Glutamatergic neuron (in vitro differentiated cells): ENCODE data around the gene SLC26A4. TPM values are rescaled to one million over a fixed set of nuclear protein-coding genes. Genes with fewer than 3 reads are reported as not detected.

Experiments used
- DNase-seq: peaks from one replicate; pipeline ENCODE4 v3.0.0; 2022
- H3K27ac Mint-ChIP-seq: one replicate; pipeline ENCODE4 v1.8.0; 2020; ENCODE audit warnings: mild to moderate bottlenecking, mixed read lengths, inconsistent platforms; ENCODE audit not compliant: unreplicated experiment
- H3K27me3 Mint-ChIP-seq: one replicate; pipeline ENCODE4 v1.8.0; 2020; ENCODE audit warnings: mild to moderate bottlenecking, moderate library complexity, mixed read lengths, inconsistent platforms; ENCODE audit not compliant: unreplicated experiment
- H3K36me3 Mint-ChIP-seq: one replicate; pipeline ENCODE4 v1.8.0; 2020; ENCODE audit warnings: mild to moderate bottlenecking, mixed read lengths, inconsistent platforms; ENCODE audit not compliant: unreplicated experiment
- H3K4me1 Mint-ChIP-seq: one replicate; pipeline ENCODE4 v1.8.0; 2020; ENCODE audit warnings: mild to moderate bottlenecking, low read depth, mixed read lengths, inconsistent platforms; ENCODE audit not compliant: unreplicated experiment
- H3K4me3 Mint-ChIP-seq: one replicate; pipeline ENCODE4 v1.8.0; 2020; ENCODE audit warnings: mild to moderate bottlenecking, mixed read lengths, inconsistent platforms; ENCODE audit not compliant: unreplicated experiment
- H3K9me3 Mint-ChIP-seq: one replicate; pipeline ENCODE4 v1.8.0; 2020; ENCODE audit warnings: mild to moderate bottlenecking, moderate library complexity, mixed read lengths, inconsistent platforms; ENCODE audit not compliant: unreplicated experiment
- CTCF ChIP-seq: fragments of 200-600 bp; sonication (generic); IDR thresholded peaks from one replicate; pipeline ENCODE4 v1.5.0; 2021; ENCODE audit not compliant: partially characterized antibody, unreplicated experiment
- total RNA-seq: library from RNA; stranded (reverse); fragmentation: NEBNext Ultra II Directional; extraction: Animal tissue kit (Norgen Biotek cat#: 25700); gene quantifications from one replicate; pipeline ENCODE4 v1.2.1, GENCODE V29; 2021; ENCODE audit not compliant: unreplicated experiment

The SLC26A4 gene
- total RNA-seq, 1 donor from 2014 or later = 0.34 TPM

- Mint-ChIP-seq H3K4me1 (peaks cover 3% of the 10 kb centered on the region), H3K9me3 (peaks cover 2% of the 10 kb centered on the region), H3K27ac (no peak overlapping the region), H3K27me3 (peaks cover 23% of the 10 kb centered on the region), H3K4me3 (no peak overlapping the region), H3K36me3 (no peaks in the 10 kb centered on the region)
- DNase-seq = no peak
- TF ChIP-seq CTCF = no peak
Measured at GRCh38 chr7:107658467-107658866, 2.2 kb upstream of the SLC26A4 start.

GRCh38 chr7:107659666-107660065, 962 bp upstream of the SLC26A4 start:
- peaks cover 3% of the 10 kb centered on the region for H3K4me1 Mint-ChIP-seq
- no peak for TF ChIP-seq CTCF
- no peaks in the 10 kb centered on the region for H3K36me3 Mint-ChIP-seq
- peak overlapping the region; percentile 28 for H3K4me3 Mint-ChIP-seq
- H3K9me3 Mint-ChIP-seq = peaks cover 2% of the 10 kb centered on the region
- peaks cover 23% of the 10 kb centered on the region for H3K27me3 Mint-ChIP-seq
- no peak for DNase-seq
- H3K27ac Mint-ChIP-seq = no peak overlapping the region

GRCh38 chr7:107661081-107661864, 645 bp downstream of the SLC26A4 start:
- no peak overlapping the region for H3K27ac Mint-ChIP-seq
- peak; percentile 77 for DNase-seq
- no peak for TF ChIP-seq CTCF
- H3K9me3 Mint-ChIP-seq = no peaks in the 10 kb centered on the region
- H3K4me3 Mint-ChIP-seq = peak overlapping the region; percentile 91
- peaks cover 21% of the 10 kb centered on the region for H3K27me3 Mint-ChIP-seq
- H3K36me3 Mint-ChIP-seq = no peaks in the 10 kb centered on the region
- peaks cover 3% of the 10 kb centered on the region for H3K4me1 Mint-ChIP-seq

- no peak overlapping the region for H3K27ac Mint-ChIP-seq
Measured at GRCh38 chr7:107661865-107662379, 1.3 kb downstream of the SLC26A4 start.

More at GRCh38 chr7:107661865-107662379, 1.3 kb downstream of the SLC26A4 start:
- Mint-ChIP-seq H3K9me3 (no peaks in the 10 kb centered on the region), H3K4me3 (peak overlapping the region; percentile 72), H3K4me1 (peaks cover 3% of the 10 kb centered on the region), H3K27me3 (peaks cover 21% of the 10 kb centered on the region), H3K36me3 (no peaks in the 10 kb centered on the region)
- no peak for DNase-seq
- TF ChIP-seq CTCF = no peak
